SH-SY5Y (cell line): ENCODE data around the gene COL24A1.

ENCODE experiments used
- GATA2 ChIP-seq: IDR thresholded peaks from 2 replicates; pipeline ENCODE4 v1.6.1; 2011; ENCODE audit warnings: mild to moderate bottlenecking, low read depth, low read length
- GATA3 ChIP-seq: IDR thresholded peaks from 2 replicates; pipeline ENCODE4 v1.6.1; 2011; ENCODE audit warnings: low read depth, mild to moderate bottlenecking, low read length, moderate library complexity

GRCh38 chr1:85962457-85962856 lies 194.1 kb downstream of the COL24A1 start:
- TF ChIP-seq GATA2 (no peak), GATA3 (no peak)
